Cardiac muscle cell (in vitro differentiated cells and primary cell): ENCODE measurements around the gene TRDN. TPM values are rescaled to one million over a fixed set of nuclear protein-coding genes. Genes with fewer than 3 reads are reported as not detected.

Source experiments
- DNase-seq, 2 donors: peaks; one replicate each; pipeline versions ENCODE4 v3.0.0 to v3.0.0-alpha.2; 2010 to 2017; ENCODE audit warnings: low read depth in 1 of 2, low spot score in 1 of 2
- H3K27ac ChIP-seq: fragments of 200-600 bp; sonication (generic); 2 replicates; pipeline ENCODE4 v1.5.1; 2016
- H3K27me3 ChIP-seq: fragments of 200-600 bp; sonication (generic); 2 replicates; pipeline ENCODE4 v1.6.0; 2016; ENCODE audit warnings: control low read depth
- H3K36me3 ChIP-seq: fragments of 200-600 bp; sonication (generic); 2 replicates; pipeline ENCODE4 v1.5.1; 2016; ENCODE audit warnings: control low read depth
- H3K4me1 ChIP-seq: fragments of 200-600 bp; sonication (generic); 2 replicates; pipeline ENCODE4 v1.8.1; 2017; ENCODE audit warnings: low read depth, mild to moderate bottlenecking, mixed run types
- H3K4me3 ChIP-seq: fragments of 200-600 bp; sonication (generic); 2 replicates; pipeline ENCODE4 v1.5.1; 2016; ENCODE audit warnings: mild to moderate bottlenecking
- H3K9me3 ChIP-seq: fragments of 200-600 bp; sonication (generic); 2 replicates; pipeline ENCODE4 v1.5.1; 2017; ENCODE audit warnings: low read depth, mild to moderate bottlenecking, control low read depth
- CTCF ChIP-seq: IDR thresholded peaks from 2 replicates; pipeline ENCODE4 v1.5.1; 2012; ENCODE audit warnings: low read depth, mild to moderate bottlenecking, low read length
- polyA plus RNA-seq: library from polyadenylated mRNA; unstranded; fragments of >200 nt; fragmentation: Nextera tagmentation; extraction: Ambion mirVana; gene quantifications from 2 replicates; pipeline ENCODE4 v1.2.1, GENCODE V29; 2016
- total RNA-seq: library from RNA; depleted of rRNA; stranded (reverse); fragments of >200 nt; gene quantifications from 2 replicates; pipeline ENCODE4 v1.2.3, GENCODE V29; 2016

TRDN gene
- total and polyA plus RNA-seq, 2 experiments from 2014 or later, result 58.0 to 200 TPM

GRCh38 chr6:123193298-123193697, 443.5 kb downstream of the TRDN start:
- DNase-seq, result no peak

GRCh38 chr6:123189816-123190215, 446.9 kb downstream of the TRDN start:
- no peaks in the 10 kb centered on the region for H3K4me1 ChIP-seq
- TF ChIP-seq CTCF, result no peak
- DNase-seq, result no peak
- no peak overlapping the region for H3K4me3 ChIP-seq
- no peaks in the 10 kb centered on the region for H3K27me3 ChIP-seq
- H3K36me3 ChIP-seq, result no peaks in the 10 kb centered on the region
- H3K9me3 ChIP-seq, result no peaks in the 10 kb centered on the region
- H3K27ac ChIP-seq, result no peak overlapping the region

More at GRCh38 chr6:123193298-123193697, 443.5 kb downstream of the TRDN start:
- H3K4me3 ChIP-seq, result no peak overlapping the region
- TF ChIP-seq CTCF, result no peak
- H3K36me3 ChIP-seq, result no peaks in the 10 kb centered on the region
- no peak overlapping the region for H3K27ac ChIP-seq
- no peaks in the 10 kb centered on the region for H3K4me1 ChIP-seq
- no peaks in the 10 kb centered on the region for H3K9me3 ChIP-seq
- no peaks in the 10 kb centered on the region for H3K27me3 ChIP-seq

- Histone ChIP-seq H3K4me1 (no peaks in the 10 kb centered on the region), H3K9me3 (no peaks in the 10 kb centered on the region), H3K27ac (no peak overlapping the region), H3K36me3 (no peaks in the 10 kb centered on the region), H3K27me3 (no peaks in the 10 kb centered on the region), H3K4me3 (no peak overlapping the region)
- no peak for DNase-seq
- no peak for TF ChIP-seq CTCF
These were observed 453.8 kb downstream of the TRDN start for GRCh38 chr6:123182998-123183397.

- no peak overlapping the region for H3K27ac ChIP-seq
- H3K27me3 ChIP-seq, result no peaks in the 10 kb centered on the region
- no peaks in the 10 kb centered on the region for H3K9me3 ChIP-seq
- DNase-seq, result no peak
- H3K36me3 ChIP-seq, result no peaks in the 10 kb centered on the region
- H3K4me1 ChIP-seq, result peaks cover 6% of the 10 kb centered on the region
- no peak overlapping the region for H3K4me3 ChIP-seq
- no peak for TF ChIP-seq CTCF
These were observed 460.0 kb downstream of the TRDN start for GRCh38 chr6:123176706-123177105.

GRCh38 chr6:123171341-123172115, 465.2 kb downstream of the TRDN start:
- H3K4me1 ChIP-seq, result peaks cover 1% of the 10 kb centered on the region
- no peak for TF ChIP-seq CTCF
- no peak overlapping the region for H3K27ac ChIP-seq
- H3K4me3 ChIP-seq, result no peak overlapping the region
- H3K9me3 ChIP-seq, result no peaks in the 10 kb centered on the region
- no peaks in the 10 kb centered on the region for H3K36me3 ChIP-seq
- H3K27me3 ChIP-seq, result no peaks in the 10 kb centered on the region
- DNase-seq, result no peak

- no peaks in the 10 kb centered on the region for H3K27me3 ChIP-seq
These were observed 467.0 kb downstream of the TRDN start for GRCh38 chr6:123169774-123170095.

More at GRCh38 chr6:123169774-123170095, 467.0 kb downstream of the TRDN start:
- Histone ChIP-seq H3K9me3 (no peaks in the 10 kb centered on the region), H3K27ac (no peak overlapping the region), H3K4me3 (no peak overlapping the region), H3K36me3 (no peaks in the 10 kb centered on the region), H3K4me1 (no peaks in the 10 kb centered on the region)
- no peak for DNase-seq
- no peak for TF ChIP-seq CTCF
